ENCODE measurements around the gene MEGF11. TPM values are rescaled to one million over a fixed set of nuclear protein-coding genes. Genes with fewer than 3 reads are reported as not detected.

Gene MEGF11
- total and polyA plus RNA-seq, 3 experiments from 2014 or later, result not detected

GRCh38 chr15:66100761-66101160, 152.8 kb downstream of the MEGF11 start:
- POLR2A ChIA-PET, result no interaction called here
- Mint-ChIP-seq H3K27me3 (peaks cover 7 to 29% of the 10 kb centered on the region in 2 donors), H3K36me3 (no peaks in the 10 kb centered on the region), H3K4me3 (no peak overlapping the region), H3K27ac (no peak overlapping the region), H3K9me3 (no peaks in the 10 kb centered on the region), H3K4me1 (no peaks in the 10 kb centered on the region)
- H3K9me3 ChIP-seq (ENCODE audit: low read length), result no peaks in the 10 kb centered on the region
- no peak overlapping the region for H3K27ac ChIP-seq (ENCODE audit: low read depth, low read length)
- no peaks in the 10 kb centered on the region for H3K27me3 ChIP-seq (ENCODE audit: insufficient read depth, low read length, poor library complexity, severe bottlenecking)
- no peaks in the 10 kb centered on the region for H3K36me3 ChIP-seq (ENCODE audit: insufficient read depth, low read length)
- no peak for DNase-seq
- no peak overlapping the region for H3K4me3 ChIP-seq (ENCODE audit: low read length)
- CTCF ChIA-PET, result no interaction called here
- no peaks in the 10 kb centered on the region for H3K4me1 ChIP-seq (ENCODE audit: insufficient read depth, low read length)

GRCh38 chr15:66099950-66100671, 153.4 kb downstream of the MEGF11 start:
- Mint-ChIP-seq H3K4me1 (no peaks in the 10 kb centered on the region), H3K27me3 (peaks cover 7 to 30% of the 10 kb centered on the region in 2 donors), H3K27ac (no peak overlapping the region), H3K36me3 (no peaks in the 10 kb centered on the region), H3K9me3 (no peaks in the 10 kb centered on the region), H3K4me3 (no peak overlapping the region)
- Histone ChIP-seq H3K4me1 (ENCODE audit: insufficient read depth, low read length) (no peaks in the 10 kb centered on the region), H3K9me3 (ENCODE audit: low read length) (no peaks in the 10 kb centered on the region), H3K27me3 (ENCODE audit: insufficient read depth, low read length, poor library complexity, severe bottlenecking) (no peaks in the 10 kb centered on the region), H3K27ac (ENCODE audit: low read depth, low read length) (no peak overlapping the region), H3K36me3 (ENCODE audit: insufficient read depth, low read length) (no peaks in the 10 kb centered on the region), H3K4me3 (ENCODE audit: low read length) (no peak overlapping the region)
- POLR2A ChIA-PET, result no interaction called here
- CTCF ChIA-PET, result no interaction called here
- DNase-seq, result no peak

GRCh38 chr15:66098022-66098363, 155.6 kb downstream of the MEGF11 start:
- H3K36me3 Mint-ChIP-seq, result no peaks in the 10 kb centered on the region
- peaks cover 5 to 41% of the 10 kb centered on the region in 2 donors for H3K27me3 Mint-ChIP-seq
- H3K9me3 Mint-ChIP-seq, result no peaks in the 10 kb centered on the region
- POLR2A ChIA-PET, result no interaction called here
- Histone ChIP-seq H3K4me3 (ENCODE audit: low read length) (no peak overlapping the region), H3K27ac (ENCODE audit: low read depth, low read length) (no peak overlapping the region), H3K27me3 (ENCODE audit: insufficient read depth, low read length, poor library complexity, severe bottlenecking) (no peaks in the 10 kb centered on the region), H3K36me3 (ENCODE audit: insufficient read depth, low read length) (no peaks in the 10 kb centered on the region), H3K9me3 (ENCODE audit: low read length) (no peaks in the 10 kb centered on the region), H3K4me1 (ENCODE audit: insufficient read depth, low read length) (no peaks in the 10 kb centered on the region)
- H3K4me1 Mint-ChIP-seq, result no peaks in the 10 kb centered on the region
- no peak overlapping the region for H3K4me3 Mint-ChIP-seq
- CTCF ChIA-PET, result no interaction called here
- DNase-seq, result no peak
- H3K27ac Mint-ChIP-seq, result no peak overlapping the region

- Histone ChIP-seq H3K4me1 (ENCODE audit: insufficient read depth, low read length) (no peaks in the 10 kb centered on the region), H3K9me3 (ENCODE audit: low read length) (no peaks in the 10 kb centered on the region), H3K27me3 (ENCODE audit: insufficient read depth, low read length, poor library complexity, severe bottlenecking) (no peaks in the 10 kb centered on the region), H3K36me3 (ENCODE audit: insufficient read depth, low read length) (no peaks in the 10 kb centered on the region), H3K27ac (ENCODE audit: low read depth, low read length) (no peak overlapping the region), H3K4me3 (ENCODE audit: low read length) (no peak overlapping the region)
- Mint-ChIP-seq H3K4me3 (no peak overlapping the region), H3K27ac (no peak overlapping the region), H3K27me3 (peaks cover 5 to 42% of the 10 kb centered on the region in 2 donors), H3K9me3 (no peaks in the 10 kb centered on the region), H3K36me3 (no peaks in the 10 kb centered on the region), H3K4me1 (no peaks in the 10 kb centered on the region)
- POLR2A ChIA-PET, result no interaction called here
- DNase-seq, result peak in 1 of 5 donors; percentile 8
- CTCF ChIA-PET, result no interaction called here
These were observed 156.2 kb downstream of the MEGF11 start for GRCh38 chr15:66097151-66098021.

DNA sequence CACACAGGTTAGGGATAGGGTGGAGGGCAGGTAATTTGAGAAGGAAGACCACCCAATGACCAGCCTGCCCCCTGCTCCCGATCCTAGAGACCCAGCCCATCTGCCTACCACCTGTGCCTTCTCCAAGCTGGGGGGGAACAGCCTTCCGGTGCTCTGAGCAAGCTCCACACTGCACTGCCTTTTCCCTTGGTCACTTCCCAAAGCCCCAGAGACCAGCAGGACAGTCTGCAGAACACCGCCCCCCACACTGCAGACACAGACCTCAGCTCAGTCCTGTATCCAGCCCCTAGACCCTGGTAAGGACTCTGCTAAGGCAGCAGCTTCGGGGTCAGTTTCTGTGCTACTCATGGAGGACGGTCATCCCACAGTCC, 156.9 kb downstream of the MEGF11 start:
- H3K27ac Mint-ChIP-seq, result no peak overlapping the region
- H3K9me3 Mint-ChIP-seq, result no peaks in the 10 kb centered on the region
- H3K9me3 ChIP-seq (ENCODE audit: low read length), result no peaks in the 10 kb centered on the region
- no peaks in the 10 kb centered on the region for H3K36me3 Mint-ChIP-seq
- DNase-seq, result no peak
- H3K36me3 ChIP-seq (ENCODE audit: insufficient read depth, low read length), result no peaks in the 10 kb centered on the region
- peaks cover 5 to 37% of the 10 kb centered on the region in 2 donors for H3K27me3 Mint-ChIP-seq
- no peak overlapping the region for H3K27ac ChIP-seq (ENCODE audit: low read depth, low read length)
- no peaks in the 10 kb centered on the region for H3K27me3 ChIP-seq (ENCODE audit: insufficient read depth, low read length, poor library complexity, severe bottlenecking)
- ChIA-PET CTCF (no interaction called here), POLR2A (no interaction called here)
- H3K4me1 ChIP-seq (ENCODE audit: insufficient read depth, low read length), result no peaks in the 10 kb centered on the region
- H3K4me1 Mint-ChIP-seq, result no peaks in the 10 kb centered on the region
- no peak overlapping the region for H3K4me3 Mint-ChIP-seq
- no peak overlapping the region for H3K4me3 ChIP-seq (ENCODE audit: low read length)

- Histone ChIP-seq H3K4me1 (ENCODE audit: insufficient read depth, low read length) (no peaks in the 10 kb centered on the region), H3K27me3 (ENCODE audit: insufficient read depth, low read length, poor library complexity, severe bottlenecking) (no peaks in the 10 kb centered on the region), H3K27ac (ENCODE audit: low read depth, low read length) (no peak overlapping the region), H3K9me3 (ENCODE audit: low read length) (no peaks in the 10 kb centered on the region), H3K4me3 (ENCODE audit: low read length) (no peak overlapping the region), H3K36me3 (ENCODE audit: insufficient read depth, low read length) (no peaks in the 10 kb centered on the region)
- no peaks in the 10 kb centered on the region for H3K36me3 Mint-ChIP-seq
- DNase-seq, result peak in 1 of 5 donors; percentile 6
- no peak overlapping the region for H3K27ac Mint-ChIP-seq
- no peak overlapping the region for H3K4me3 Mint-ChIP-seq
- H3K9me3 Mint-ChIP-seq, result no peaks in the 10 kb centered on the region
- H3K4me1 Mint-ChIP-seq, result no peaks in the 10 kb centered on the region
- ChIA-PET CTCF (no interaction called here), POLR2A (no interaction called here)
- H3K27me3 Mint-ChIP-seq, result peaks cover 2 to 31% of the 10 kb centered on the region in 2 donors
These were observed 157.5 kb downstream of the MEGF11 start for GRCh38 chr15:66095871-66096687.

DNA sequence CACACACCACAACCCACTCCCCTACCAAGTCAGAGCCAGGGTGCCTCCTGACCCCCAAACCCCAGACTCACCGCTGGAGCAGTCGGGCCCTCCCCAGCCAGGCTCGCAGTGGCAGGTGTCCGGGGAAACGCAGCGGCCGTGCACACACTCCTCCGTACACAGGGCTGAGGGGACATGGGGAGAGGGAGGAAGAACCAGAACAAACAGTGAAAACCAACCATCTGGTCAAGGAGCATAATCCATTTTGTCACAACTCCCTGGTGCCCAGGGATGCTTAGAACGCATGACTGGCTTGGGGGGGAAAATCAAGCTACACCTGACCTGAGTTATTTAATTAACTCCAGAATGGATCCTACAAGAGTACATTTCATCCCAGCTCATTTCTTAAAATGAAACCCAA, 159.2 kb downstream of the MEGF11 start:
- H3K27me3 ChIP-seq (ENCODE audit: insufficient read depth, low read length, poor library complexity, severe bottlenecking), result no peaks in the 10 kb centered on the region
- POLR2A ChIA-PET, result no interaction called here
- H3K36me3 Mint-ChIP-seq, result no peaks in the 10 kb centered on the region

More for the DNA sequence above, 159.2 kb downstream of the MEGF11 start:
- H3K27ac Mint-ChIP-seq, result no peak overlapping the region
- no peak overlapping the region for H3K4me3 ChIP-seq (ENCODE audit: low read length)
- H3K4me3 Mint-ChIP-seq, result no peak overlapping the region
- no peaks in the 10 kb centered on the region for H3K9me3 ChIP-seq (ENCODE audit: low read length)
- DNase-seq, result peak in 1 of 5 donors; percentile 26
- H3K27me3 Mint-ChIP-seq, result peaks cover 1 to 22% of the 10 kb centered on the region in 2 donors
- H3K4me1 ChIP-seq (ENCODE audit: insufficient read depth, low read length), result no peaks in the 10 kb centered on the region
- CTCF ChIA-PET, result no interaction called here
- H3K27ac ChIP-seq (ENCODE audit: low read depth, low read length), result no peak overlapping the region
- H3K9me3 Mint-ChIP-seq, result no peaks in the 10 kb centered on the region
- no peaks in the 10 kb centered on the region for H3K36me3 ChIP-seq (ENCODE audit: insufficient read depth, low read length)
- no peaks in the 10 kb centered on the region for H3K4me1 Mint-ChIP-seq
